H9 (cell line): ENCODE measurements around the gene MYCBPAP. TPM values are rescaled to one million over a fixed set of nuclear protein-coding genes. Genes with fewer than 3 reads are reported as not detected.

ENCODE experiments used
- DNase-seq: peaks from one replicate; pipeline ENCODE4 v3.0.0-alpha.2; 2017
- H2AFZ ChIP-seq: one replicate; pipeline ENCODE4 v1.6.1; 2013; ENCODE audit warnings: mild to moderate bottlenecking, low read length, control low read depth, moderate library complexity
- H2AK5ac ChIP-seq: 2 replicates; pipeline ENCODE4 v1.6.1; 2013; ENCODE audit warnings: low read length, control low read depth, mixed read lengths; ENCODE audit not compliant: insufficient read length
- H2BK120ac ChIP-seq: one replicate; pipeline ENCODE4 v1.6.1; 2013; ENCODE audit warnings: low read depth, mild to moderate bottlenecking, low read length, control low read depth, inconsistent platforms; ENCODE audit not compliant: poor library complexity, severe bottlenecking
- H2BK12ac ChIP-seq: 2 replicates; pipeline ENCODE4 v1.6.1; 2013; ENCODE audit warnings: low read length, control low read depth, mixed read lengths, low read depth; ENCODE audit not compliant: insufficient read length
- H2BK15ac ChIP-seq: 2 replicates; pipeline ENCODE4 v1.6.1; 2013; ENCODE audit warnings: low read depth, low read length, control low read depth
- H2BK20ac ChIP-seq: one replicate; pipeline ENCODE4 v1.6.1; 2013; ENCODE audit warnings: low read depth, mild to moderate bottlenecking, low read length, control low read depth, inconsistent platforms; ENCODE audit not compliant: poor library complexity, severe bottlenecking
- H2BK5ac ChIP-seq: 2 replicates; pipeline ENCODE4 v1.6.1; 2013; ENCODE audit warnings: low read length, control low read depth, mixed read lengths; ENCODE audit not compliant: insufficient read length
- H3K14ac ChIP-seq: 2 replicates; pipeline ENCODE4 v1.6.1; 2013; ENCODE audit warnings: low read length, control low read depth; ENCODE audit not compliant: insufficient read depth
- H3K18ac ChIP-seq: 2 replicates; pipeline ENCODE4 v1.6.1; 2013; ENCODE audit warnings: low read depth, mild to moderate bottlenecking, mixed read lengths, low read length, control low read depth; ENCODE audit not compliant: insufficient read length
- H3K23ac ChIP-seq: 2 replicates; pipeline ENCODE4 v1.6.1; 2013; ENCODE audit warnings: low read length, control low read depth, mixed read lengths, low read depth; ENCODE audit not compliant: insufficient read length
- H3K23me2 ChIP-seq: 2 replicates; pipeline ENCODE4 v1.6.1; 2013; ENCODE audit warnings: low read depth, mild to moderate bottlenecking, mixed read lengths, low read length, control low read depth; ENCODE audit not compliant: insufficient read length, poor library complexity, severe bottlenecking
- H3K27ac ChIP-seq: 2 replicates; pipeline ENCODE4 v1.5.1; 2013; ENCODE audit warnings: low read length, control low read depth, mixed read lengths, low read depth; ENCODE audit not compliant: insufficient read length
- H3K27me3 ChIP-seq: 2 replicates; pipeline ENCODE4 v1.6.1; 2013; ENCODE audit warnings: low read length, control low read depth, inconsistent platforms; ENCODE audit not compliant: insufficient read depth
- H3K4ac ChIP-seq: 2 replicates; pipeline ENCODE4 v1.6.1; 2013; ENCODE audit warnings: low read depth, mild to moderate bottlenecking, control low read depth, inconsistent platforms, low read length, moderate library complexity
- H3K4me1 ChIP-seq: 2 replicates; pipeline ENCODE4 v1.6.1; 2013; ENCODE audit warnings: low read length, control low read depth, inconsistent platforms; ENCODE audit not compliant: insufficient read depth
- H3K4me2 ChIP-seq: 2 replicates; pipeline ENCODE4 v1.6.1; 2013; ENCODE audit warnings: low read length, control low read depth, mixed read lengths; ENCODE audit not compliant: insufficient read length, insufficient read depth
- H3K56ac ChIP-seq: 2 replicates; pipeline ENCODE4 v1.6.1; 2013; ENCODE audit warnings: low read depth, mild to moderate bottlenecking, mixed read lengths, low read length, control low read depth; ENCODE audit not compliant: insufficient read length
- H3K79me1 ChIP-seq: 2 replicates; pipeline ENCODE4 v1.6.1; 2013; ENCODE audit warnings: low read depth, mild to moderate bottlenecking, moderate library complexity, low read length, control low read depth, inconsistent platforms; ENCODE audit not compliant: insufficient read depth, poor library complexity, severe bottlenecking
- H3K79me2 ChIP-seq: 2 replicates; pipeline ENCODE4 v1.6.1; 2013; ENCODE audit warnings: low read length, control low read depth, inconsistent platforms; ENCODE audit not compliant: insufficient read depth
- H3K9ac ChIP-seq: 2 replicates; pipeline ENCODE4 v1.6.1; 2013; ENCODE audit warnings: low read length, control low read depth, mixed read lengths; ENCODE audit not compliant: insufficient read length; ENCODE audit errors: extremely low read depth
- H3K9me3 ChIP-seq: one replicate; pipeline ENCODE4 v1.6.1; 2013; ENCODE audit warnings: low read depth, low read length, inconsistent platforms; ENCODE audit not compliant: control insufficient read depth
- H3T11ph ChIP-seq: one replicate; pipeline ENCODE4 v1.6.1; 2013; ENCODE audit warnings: mild to moderate bottlenecking, low read length, control low read depth, inconsistent platforms
- H4K20me1 ChIP-seq: one replicate; pipeline ENCODE4 v1.6.1; 2013; ENCODE audit not compliant: control insufficient read depth, insufficient read length, insufficient read depth
- H4K5ac ChIP-seq: 2 replicates; pipeline ENCODE4 v1.6.1; 2013; ENCODE audit warnings: low read depth, mild to moderate bottlenecking, mixed read lengths, low read length, control low read depth; ENCODE audit not compliant: insufficient read length
- H4K8ac ChIP-seq: replicated peaks from 2 replicates; pipeline ENCODE4 v1.6.1; 2013; ENCODE audit warnings: low read length, control low read depth, mixed read lengths, low read depth; ENCODE audit not compliant: insufficient read length
- H4K91ac ChIP-seq: 2 replicates; pipeline ENCODE4 v1.6.1; 2013; ENCODE audit warnings: low read depth, mild to moderate bottlenecking, moderate library complexity, mixed read lengths, low read length, control low read depth; ENCODE audit not compliant: insufficient read length
- H3K27ac Mint-ChIP-seq, 3 experiments: 2 replicates in 2 of 3; 3 replicates in 1 of 3; pipeline ENCODE4 v1.8.0; 2020 to 2021; ENCODE audit warnings: mixed read lengths in 3 of 3, mild to moderate bottlenecking in 1 of 3, moderate library complexity in 1 of 3
- H3K27me3 Mint-ChIP-seq: 2 replicates; pipeline ENCODE4 v1.8.0; 2021; ENCODE audit warnings: low read depth, mild to moderate bottlenecking, moderate library complexity, mixed read lengths
- H3K36me3 Mint-ChIP-seq, 3 experiments: 2 replicates in 2 of 3; 3 replicates in 1 of 3; pipeline ENCODE4 v1.8.0; 2020 to 2021; ENCODE audit warnings: low read depth in 3 of 3, mixed read lengths in 3 of 3; ENCODE audit not compliant: insufficient read depth in 1 of 3
- H3K4me1 Mint-ChIP-seq, 2 experiments: 2 replicates each; pipeline ENCODE4 v1.8.0; 2020; ENCODE audit warnings: mixed read lengths in 2 of 2
- H3K4me3 Mint-ChIP-seq, 2 experiments: 2 replicates in 1 of 2; 3 replicates in 1 of 2; pipeline ENCODE4 v1.8.0; 2020 to 2021; ENCODE audit warnings: mild to moderate bottlenecking in 2 of 2, mixed read lengths in 2 of 2, moderate library complexity in 1 of 2
- H3K9me3 Mint-ChIP-seq, 2 experiments: 2 replicates in 1 of 2; 3 replicates in 1 of 2; pipeline ENCODE4 v1.8.0; 2020; ENCODE audit warnings: mild to moderate bottlenecking in 2 of 2, mixed read lengths in 2 of 2, moderate library complexity in 1 of 2
- WGBS: extraction: QIAGEN DNeasy Blood & Tissue Kit; methylation state at CpG from one replicate; pipeline ENCODE4 v1.1.7; 2013; ENCODE audit warnings: missing lambda C conversion rate, low lambda C conversion rate, mixed read lengths; ENCODE audit not compliant: insufficient read length; ENCODE audit errors: extremely low coverage; 5-methylcytosine and 5-hydroxymethylcytosine counted together
- total RNA-seq: library from RNA; stranded (reverse); gene quantifications from 2 replicates; pipeline ENCODE4 v1.2.1, GENCODE V29; 2021
- TF ChIP-seq, protein P1 (sequence below): fragments of 200-600 bp; sonication (generic); conservative IDR thresholded peaks from 3 replicates; pipeline ENCODE4 v1.8.0; 2021; ENCODE audit warnings: antibody characterized with exemption, mild to moderate bottlenecking

The MYCBPAP gene
- total RNA-seq, 1 experiment from 2014 or later: 1.7 TPM

DNA sequence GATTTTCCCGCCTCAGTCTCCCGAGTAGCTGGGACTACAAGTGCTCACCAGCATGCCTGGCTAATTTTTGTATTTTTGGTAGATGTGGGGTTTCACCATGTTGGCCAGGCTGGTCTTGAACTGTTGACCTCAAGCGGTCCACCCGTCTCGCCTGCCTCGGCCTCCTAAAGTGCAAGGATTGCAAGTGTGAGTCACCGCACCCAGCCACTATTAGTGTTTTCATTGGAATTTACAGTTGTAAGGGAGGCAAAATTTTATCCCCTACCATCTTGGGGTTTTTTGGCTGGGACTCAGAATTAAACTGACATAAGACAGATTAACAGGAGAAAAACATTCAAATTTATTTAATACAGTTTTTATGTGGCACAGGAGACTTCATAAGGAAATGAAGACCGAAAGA, 12.3 kb upstream of the MYCBPAP start:
- no peak overlapping the region for H3K4me3 Mint-ChIP-seq
- Histone ChIP-seq H4K8ac (no peak overlapping the region), H4K5ac (no peak overlapping the region), H3K18ac (no peak overlapping the region), H3K56ac (no peak overlapping the region), H4K91ac (no peak overlapping the region), H3K27me3 (no peaks in the 10 kb centered on the region), H3K4me1 (no peaks in the 10 kb centered on the region), H3K79me2 (no peaks in the 10 kb centered on the region), H3K23me2 (no peaks in the 10 kb centered on the region), H4K20me1 (no peaks in the 10 kb centered on the region), H2BK12ac (no peak overlapping the region), H2BK15ac (no peak overlapping the region), H3K4ac (no peak overlapping the region), H2AFZ (no peak overlapping the region), H2BK20ac (no peak overlapping the region), H2AK5ac (no peak overlapping the region), H3K14ac (no peak overlapping the region), H3K9me3 (no peaks in the 10 kb centered on the region), H2BK5ac (no peak overlapping the region), H3K23ac (no peak overlapping the region), H3T11ph (no peak overlapping the region), H3K9ac (no peak overlapping the region), H3K27ac (no peak overlapping the region), H3K4me2 (no peak overlapping the region), H2BK120ac (no peak overlapping the region), H3K79me1 (no peaks in the 10 kb centered on the region)
- H3K9me3 Mint-ChIP-seq: no peaks in the 10 kb centered on the region
- H3K4me1 Mint-ChIP-seq: peaks cover 2% of the 10 kb centered on the region in 2 experiments; a peak in 3 of 4 replicates
- no peaks in the 10 kb centered on the region for H3K36me3 Mint-ChIP-seq
- TF ChIP-seq, protein P1, sequence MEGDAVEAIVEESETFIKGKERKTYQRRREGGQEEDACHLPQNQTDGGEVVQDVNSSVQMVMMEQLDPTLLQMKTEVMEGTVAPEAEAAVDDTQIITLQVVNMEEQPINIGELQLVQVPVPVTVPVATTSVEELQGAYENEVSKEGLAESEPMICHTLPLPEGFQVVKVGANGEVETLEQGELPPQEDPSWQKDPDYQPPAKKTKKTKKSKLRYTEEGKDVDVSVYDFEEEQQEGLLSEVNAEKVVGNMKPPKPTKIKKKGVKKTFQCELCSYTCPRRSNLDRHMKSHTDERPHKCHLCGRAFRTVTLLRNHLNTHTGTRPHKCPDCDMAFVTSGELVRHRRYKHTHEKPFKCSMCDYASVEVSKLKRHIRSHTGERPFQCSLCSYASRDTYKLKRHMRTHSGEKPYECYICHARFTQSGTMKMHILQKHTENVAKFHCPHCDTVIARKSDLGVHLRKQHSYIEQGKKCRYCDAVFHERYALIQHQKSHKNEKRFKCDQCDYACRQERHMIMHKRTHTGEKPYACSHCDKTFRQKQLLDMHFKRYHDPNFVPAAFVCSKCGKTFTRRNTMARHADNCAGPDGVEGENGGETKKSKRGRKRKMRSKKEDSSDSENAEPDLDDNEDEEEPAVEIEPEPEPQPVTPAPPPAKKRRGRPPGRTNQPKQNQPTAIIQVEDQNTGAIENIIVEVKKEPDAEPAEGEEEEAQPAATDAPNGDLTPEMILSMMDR: no peak
- no peak overlapping the region for H3K27ac Mint-ChIP-seq
- no CpG with 5 or more reads among the region's 8 CpGs for WGBS
- no peak for DNase-seq
- peaks cover 3% of the 10 kb centered on the region; the same call in 1 of the 2 replicates for H3K27me3 Mint-ChIP-seq
